ENCODE measurements around the gene CLEC11A. TPM values are rescaled to one million over a fixed set of nuclear protein-coding genes. Genes with fewer than 3 reads are reported as not detected.

Gene CLEC11A
- total and polyA plus RNA-seq, 2 experiments from 2014 or later: 122 to 164 TPM

- H3K4me2 ChIP-seq (ENCODE audit: unreplicated experiment): no peak overlapping the region
- no peaks in the 10 kb centered on the region for H3F3A ChIP-seq (ENCODE audit: insufficient read depth)
- H3K4me1 ChIP-seq (ENCODE audit: insufficient read depth): no peaks in the 10 kb centered on the region
- H4K20me1 ChIP-seq (ENCODE audit: insufficient read depth): no peaks in the 10 kb centered on the region
- no peak overlapping the region for H3K4me3 ChIP-seq
- H3K27ac ChIP-seq: no peak overlapping the region
- H2AFZ ChIP-seq: no peak overlapping the region
- H3K36me3 ChIP-seq (ENCODE audit: low read depth): no peaks in the 10 kb centered on the region
- H3K9me2 ChIP-seq (ENCODE audit: insufficient read depth): no peaks in the 10 kb centered on the region
- 43 to 50% methylated on average over 12 to 13 of the region's 13 CpGs for WGBS, 2 experiments (ENCODE audit: low coverage in 1 of 2, low lambda C conversion rate in 2 of 2, missing lambda C conversion rate in 2 of 2)
- H3K9me3 ChIP-seq (ENCODE audit: low read depth): no peaks in the 10 kb centered on the region
- in situ Hi-C loops (cut with MboI): no loop called here
- H3K79me2 ChIP-seq (ENCODE audit: insufficient read depth): no peaks in the 10 kb centered on the region
- DNase-seq: no peak
- H3K27me3 ChIP-seq (replicated peaks; ENCODE audit: insufficient read depth): peaks cover 12% of the 10 kb centered on the region
- TF ChIP-seq EZH2phosphoT487 (IDR thresholded peaks at IDR 0.05; ENCODE audit: insufficient read depth, low read depth) (no peak), EZH2 (IDR thresholded peaks at IDR 0.05; ENCODE audit: insufficient read depth, poor library complexity, severe bottlenecking) (no peak)
- no peak overlapping the region for H3K9ac ChIP-seq
Observed at GRCh38 chr19:50697414-50698124, 25.6 kb upstream of the CLEC11A start.

DNA sequence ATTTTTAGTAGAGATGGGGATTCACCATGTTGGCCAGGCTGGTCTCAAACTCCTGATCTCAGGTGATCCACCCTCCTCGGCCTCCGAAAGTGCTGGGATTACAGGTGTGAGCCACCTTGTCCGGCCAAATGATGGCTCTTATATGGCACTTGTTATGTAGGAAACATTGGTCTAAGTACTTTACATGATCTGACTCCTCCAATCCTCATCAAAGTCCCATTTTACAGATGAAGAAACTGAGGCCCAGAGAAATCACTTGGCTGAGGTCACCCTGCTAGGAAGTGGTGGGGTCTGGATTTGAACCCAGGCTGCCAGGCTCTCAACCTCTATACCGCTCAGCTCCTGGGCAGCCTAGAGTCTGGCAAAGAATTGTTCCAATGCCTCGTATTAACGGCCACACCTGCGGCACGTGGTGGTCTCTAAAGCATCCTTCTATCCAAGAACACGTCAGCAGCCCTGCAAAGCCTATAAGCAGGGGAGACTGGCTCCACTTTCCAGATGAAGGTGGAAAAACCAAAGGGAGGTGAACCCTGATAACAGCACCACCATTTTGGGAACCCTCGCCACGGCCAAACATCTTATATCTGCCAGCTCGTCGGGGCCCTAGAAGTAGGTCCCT is 21.7 kb upstream of the CLEC11A start:
- no peak overlapping the region for H3K27ac ChIP-seq
- no peak for DNase-seq
- H3K9ac ChIP-seq: no peak overlapping the region
- H3K4me2 ChIP-seq (ENCODE audit: unreplicated experiment): no peak overlapping the region
- no peaks in the 10 kb centered on the region for H3K79me2 ChIP-seq (ENCODE audit: insufficient read depth)
- no peaks in the 10 kb centered on the region for H3K4me1 ChIP-seq (ENCODE audit: insufficient read depth)
- no peaks in the 10 kb centered on the region for H3K27me3 ChIP-seq (replicated peaks; ENCODE audit: insufficient read depth)
- H3K36me3 ChIP-seq (ENCODE audit: low read depth): no peaks in the 10 kb centered on the region
- no peaks in the 10 kb centered on the region for H3F3A ChIP-seq (ENCODE audit: insufficient read depth)
- no peak overlapping the region for H3K4me3 ChIP-seq
- H3K9me3 ChIP-seq (ENCODE audit: low read depth): no peaks in the 10 kb centered on the region
- H3K9me2 ChIP-seq (ENCODE audit: insufficient read depth): no peaks in the 10 kb centered on the region
- in situ Hi-C loops (cut with MboI): no loop called here
- no peaks in the 10 kb centered on the region for H4K20me1 ChIP-seq (ENCODE audit: insufficient read depth)
- no peak overlapping the region for H2AFZ ChIP-seq
- 66 to 73% methylated on average over 13 of the region's 13 CpGs for WGBS, 2 experiments (ENCODE audit: low coverage in 1 of 2, low lambda C conversion rate in 2 of 2, missing lambda C conversion rate in 2 of 2)
- TF ChIP-seq EZH2phosphoT487 (IDR thresholded peaks at IDR 0.05; ENCODE audit: insufficient read depth, low read depth): no peak

DNA sequence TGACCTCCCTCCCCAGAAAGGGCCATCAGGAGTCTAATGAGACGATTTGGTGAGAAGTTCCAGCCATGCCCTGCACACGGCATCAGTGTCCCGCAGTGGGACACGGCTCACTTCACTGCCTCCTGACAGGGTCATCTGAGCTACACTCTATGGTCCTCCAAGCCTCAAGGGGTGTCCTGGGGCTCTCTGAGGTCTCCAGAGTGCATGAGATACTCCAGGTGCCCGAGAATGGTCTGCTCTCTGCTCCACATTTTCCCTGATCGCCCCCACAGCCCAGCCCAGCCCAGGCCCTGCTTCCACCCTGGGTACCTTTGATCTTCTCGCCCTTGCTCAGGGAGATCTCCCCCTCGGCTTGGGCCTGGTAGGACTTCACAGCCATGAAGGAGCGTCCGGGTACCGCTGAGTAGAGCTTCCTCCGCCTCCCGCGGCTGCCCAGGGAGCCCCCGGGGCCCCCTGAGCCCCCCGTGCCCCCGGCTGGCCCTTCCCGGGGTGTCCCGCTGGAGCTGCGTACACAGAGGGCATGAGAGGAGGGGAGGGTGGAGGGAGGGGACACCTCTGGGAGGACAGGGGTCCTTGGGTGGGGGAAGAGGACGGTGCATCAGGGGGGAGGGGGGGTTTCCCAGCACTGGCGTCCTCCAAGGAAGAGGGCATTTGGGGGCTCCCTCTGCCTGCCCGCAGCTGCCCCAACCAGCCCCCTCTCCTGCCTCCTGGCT is 20.9 kb upstream of the CLEC11A start:
- Histone ChIP-seq H3K27ac (no peak overlapping the region), H3K27me3 (replicated peaks; ENCODE audit: insufficient read depth) (no peaks in the 10 kb centered on the region), H3K9me2 (ENCODE audit: insufficient read depth) (no peaks in the 10 kb centered on the region), H3K79me2 (ENCODE audit: insufficient read depth) (no peaks in the 10 kb centered on the region), H3K9me3 (ENCODE audit: low read depth) (no peaks in the 10 kb centered on the region), H3F3A (ENCODE audit: insufficient read depth) (no peaks in the 10 kb centered on the region), H3K4me3 (no peak overlapping the region), H3K4me1 (ENCODE audit: insufficient read depth) (no peaks in the 10 kb centered on the region), H4K20me1 (ENCODE audit: insufficient read depth) (no peaks in the 10 kb centered on the region), H3K36me3 (ENCODE audit: low read depth) (no peaks in the 10 kb centered on the region), H2AFZ (no peak overlapping the region), H3K4me2 (ENCODE audit: unreplicated experiment) (no peak overlapping the region), H3K9ac (no peak overlapping the region)
- no peak for TF ChIP-seq EZH2 (IDR thresholded peaks at IDR 0.05; ENCODE audit: insufficient read depth, poor library complexity, severe bottlenecking)
- TF ChIP-seq EZH2phosphoT487 (IDR thresholded peaks at IDR 0.05; ENCODE audit: insufficient read depth, low read depth): no peak
- WGBS, 2 experiments (ENCODE audit: low coverage in 1 of 2, low lambda C conversion rate in 2 of 2, missing lambda C conversion rate in 2 of 2): 52 to 69% methylated on average over 12 to 23 of the region's 23 CpGs
- in situ Hi-C loops (cut with MboI): no loop called here
- DNase-seq: no peak

- peak; percentile 50 for DNase-seq
- Histone ChIP-seq H3K9ac (no peak overlapping the region), H3K79me2 (ENCODE audit: insufficient read depth) (no peaks in the 10 kb centered on the region), H3K9me2 (ENCODE audit: insufficient read depth) (no peaks in the 10 kb centered on the region), H3K36me3 (ENCODE audit: low read depth) (no peaks in the 10 kb centered on the region), H3K9me3 (ENCODE audit: low read depth) (no peaks in the 10 kb centered on the region), H3K4me1 (ENCODE audit: insufficient read depth) (no peaks in the 10 kb centered on the region), H3K4me2 (ENCODE audit: unreplicated experiment) (no peak overlapping the region), H3K4me3 (no peak overlapping the region), H3K27me3 (replicated peaks; ENCODE audit: insufficient read depth) (no peaks in the 10 kb centered on the region), H3K27ac (no peak overlapping the region), H3F3A (ENCODE audit: insufficient read depth) (no peaks in the 10 kb centered on the region), H2AFZ (no peak overlapping the region), H4K20me1 (ENCODE audit: insufficient read depth) (no peaks in the 10 kb centered on the region)
- TF ChIP-seq EZH2 (IDR thresholded peaks at IDR 0.05; ENCODE audit: insufficient read depth, poor library complexity, severe bottlenecking) (no peak), EZH2phosphoT487 (IDR thresholded peaks at IDR 0.05; ENCODE audit: insufficient read depth, low read depth) (no peak)
- 67 to 74% methylated on average over 22 to 39 of the region's 47 CpGs for WGBS, 2 experiments (ENCODE audit: low coverage in 1 of 2, low lambda C conversion rate in 2 of 2, missing lambda C conversion rate in 2 of 2)
- in situ Hi-C loops (cut with MboI): no loop called here
Observed at GRCh38 chr19:50702871-50703829, 20.0 kb upstream of the CLEC11A start.

All from GM23248 (cell line).